ENCODE data around the gene MYO16.

- TF ChIP-seq SMC3 (IDR thresholded peaks at IDR 0.05): no peak
- no peak for TF ChIP-seq RARB (CRISPR knock-in tag; IDR thresholded peaks at IDR 0.05)
- no peak for TF ChIP-seq MYC (IDR thresholded peaks at IDR 0.05; ENCODE audit: borderline replicate concordance, low read length)
- TF ChIP-seq CTCF (IDR thresholded peaks at IDR 0.05): no peak
- no peak for TF ChIP-seq JUN (IDR thresholded peaks at IDR 0.05)
- TF ChIP-seq RAD21 (conservative IDR thresholded peaks at IDR 0.05 in 1 of 2, IDR thresholded peaks at IDR 0.05 in 1 of 2): no peak
- no peak for TF ChIP-seq EP300 (IDR thresholded peaks at IDR 0.05)
- no peak for TF ChIP-seq MAZ (IDR thresholded peaks at IDR 0.05; ENCODE audit: borderline replicate concordance, low read depth, low read length)
- TF ChIP-seq RNF2 (IDR thresholded peaks at IDR 0.05; ENCODE audit: borderline replicate concordance, low read depth): no peak
- no peak for TF ChIP-seq FOSL2 (IDR thresholded peaks at IDR 0.05)
- TF ChIP-seq FOSL2 (CRISPR knock-in tag; IDR thresholded peaks at IDR 0.05): no peak
- TF ChIP-seq REST (IDR thresholded peaks at IDR 0.05): no peak
- no peak for TF ChIP-seq POLR2A (IDR thresholded peaks at IDR 0.05; ENCODE audit: low read length)
- no peak for TF ChIP-seq JUNB (IDR thresholded peaks at IDR 0.05)
Observed at GRCh38 chr13:109209526-109209925, 580.1 kb downstream of the MYO16 start.
